GM12891 (cell line): Measurements from ENCODE around the gene ADK.

Experiments
- DNase-seq: peaks from one replicate; pipeline ENCODE4 v3.0.0; 2011; ENCODE audit warnings: low spot score; ENCODE audit not compliant: insufficient read length
- FAIRE-seq: peaks from 2 replicates; lab custom pipeline; 2011; peaks lifted over from hg19 to GRCh38; lab: Jason Lieb, UNC
- PAX5 ChIP-seq: IDR thresholded peaks from 2 replicates; pipeline ENCODE4 v1.6.1; 2011; ENCODE audit warnings: low read length, moderate library complexity, mild to moderate bottlenecking; ENCODE audit not compliant: insufficient read depth, severe bottlenecking
- POLR2A ChIP-seq: IDR thresholded peaks from 2 replicates; pipeline ENCODE4 v1.6.1; 2011; ENCODE audit warnings: low read depth, low read length, control low read depth
- POLR2AphosphoS5 ChIP-seq: IDR thresholded peaks from 2 replicates; pipeline ENCODE4 v1.6.1; 2011; ENCODE audit warnings: low read depth, low read length, control low read depth
- POU2F2 ChIP-seq: IDR thresholded peaks from 2 replicates; pipeline ENCODE4 v1.6.1; 2011; ENCODE audit warnings: low read depth, mild to moderate bottlenecking, control low read depth, low read length, moderate library complexity
- SPI1 ChIP-seq: IDR thresholded peaks from 2 replicates; pipeline ENCODE4 v1.6.1; 2011; ENCODE audit warnings: low read depth, low read length, control low read depth
- TAF1 ChIP-seq: IDR thresholded peaks from 2 replicates; pipeline ENCODE4 v1.6.1; 2011; ENCODE audit warnings: low read depth, low read length, control low read depth

The ADK gene

GRCh38 chr10:74745449-74745848, 594.4 kb downstream of the ADK start:
- DNase-seq (no peak), FAIRE-seq (no peak)
- TF ChIP-seq POU2F2 (no peak), TAF1 (no peak), PAX5 (no peak), SPI1 (no peak), POLR2AphosphoS5 (no peak)

- DNase-seq (no peak), FAIRE-seq (no peak)
- TF ChIP-seq SPI1 (no peak), POLR2A (no peak), TAF1 (no peak), PAX5 (no peak), POU2F2 (no peak), POLR2AphosphoS5 (no peak)
Observed at GRCh38 chr10:74746813-74747212, 595.8 kb downstream of the ADK start.

- FAIRE-seq = no peak
- no peak for DNase-seq
- TF ChIP-seq PAX5 (no peak), POLR2A (no peak), SPI1 (no peak), POU2F2 (no peak), POLR2AphosphoS5 (no peak), TAF1 (no peak)
Observed at GRCh38 chr10:74748468-74749031, 597.5 kb downstream of the ADK start.

- FAIRE-seq = peak; percentile 54
- TF ChIP-seq POU2F2 = 0 out of 2 replicates have a peak, but pooled peaks have one; percentile 22
- no peak for TF ChIP-seq POLR2AphosphoS5
- peak; percentile 17 for DNase-seq
Observed at GRCh38 chr10:74750848-74751274, 599.8 kb downstream of the ADK start.

- no peak for TF ChIP-seq TAF1
- no peak for TF ChIP-seq POU2F2
- TF ChIP-seq PAX5 = no peak
- no peak for TF ChIP-seq POLR2AphosphoS5
- no peak for TF ChIP-seq SPI1
- no peak for TF ChIP-seq POLR2A
- DNase-seq = no peak
- no peak for FAIRE-seq
Observed at GRCh38 chr10:74752371-74753040, 601.5 kb downstream of the ADK start.

- FAIRE-seq (no peak), DNase-seq (no peak)
- TF ChIP-seq TAF1 (no peak), SPI1 (no peak), POLR2AphosphoS5 (no peak), POU2F2 (no peak), PAX5 (no peak), POLR2A (no peak)
Observed at GRCh38 chr10:74753442-74754211, 602.6 kb downstream of the ADK start.

- DNase-seq (no peak), FAIRE-seq (no peak)
- TF ChIP-seq PAX5 (no peak), TAF1 (no peak), POLR2A (no peak), POU2F2 (no peak), SPI1 (no peak), POLR2AphosphoS5 (no peak)
Observed at GRCh38 chr10:74754381-74754821, 603.4 kb downstream of the ADK start.

GRCh38 chr10:74755273-74755672, 604.3 kb downstream of the ADK start:
- no peak for TF ChIP-seq POLR2AphosphoS5
- TF ChIP-seq POLR2A = no peak
- TF ChIP-seq PAX5 = no peak
- no peak for TF ChIP-seq TAF1
- TF ChIP-seq SPI1 = no peak
- TF ChIP-seq POU2F2 = no peak
- FAIRE-seq (no peak), DNase-seq (no peak)
